T-helper 2 cell treated with Interferon-gamma antibody and Interleukin-4, amounts not matched to agents 5 μg/mL and 100 μg/mL, for 36 hours (primary cell): ENCODE results near the gene PRPS2.

ENCODE experiments used
- DNase-seq: peaks from one replicate; pipeline ENCODE4 v3.0.0; 2021; ENCODE audit warnings: low spot score
- H3K27ac Mint-ChIP-seq: one replicate; pipeline ENCODE4 v1.8.0; 2021; ENCODE audit warnings: mild to moderate bottlenecking, mixed read lengths
- H3K27me3 Mint-ChIP-seq: one replicate; pipeline ENCODE4 v1.8.0; 2021; ENCODE audit warnings: low read depth, mixed read lengths
- H3K36me3 Mint-ChIP-seq: one replicate; pipeline ENCODE4 v1.8.0; 2021; ENCODE audit warnings: low read depth, mixed read lengths
- H3K4me1 Mint-ChIP-seq: one replicate; pipeline ENCODE4 v1.8.0; 2021; ENCODE audit warnings: low read depth, mixed read lengths
- H3K4me3 Mint-ChIP-seq: one replicate; pipeline ENCODE4 v1.8.0; 2022; ENCODE audit warnings: mild to moderate bottlenecking, moderate library complexity, mixed read lengths
- H3K9me3 Mint-ChIP-seq: one replicate; pipeline ENCODE4 v1.8.0; 2021; ENCODE audit warnings: mixed read lengths

The PRPS2 gene

GRCh38 chrX:12791257-12792228, at the start of gene PRPS2:
Gene PRPS2 (plus strand): TSS chrX:12791412. CDS start chrX:12791498, 86 bp downstream.
- peak within 1 kb of the TSS; percentile 86 for H3K4me3 Mint-ChIP-seq
- peaks cover 6% of the 10 kb centered on the region for H3K27me3 Mint-ChIP-seq
- peak; percentile 55 for DNase-seq
- peaks cover 18% of the 10 kb centered on the region for H3K36me3 Mint-ChIP-seq
- H3K9me3 Mint-ChIP-seq, result no peaks in the 10 kb centered on the region
- peaks cover 22% of the 10 kb centered on the region for H3K4me1 Mint-ChIP-seq
- H3K27ac Mint-ChIP-seq, result peak within 1 kb of the TSS; percentile 79

- no peak for DNase-seq
- H3K4me1 Mint-ChIP-seq, result no peaks in the 10 kb centered on the region
- H3K4me3 Mint-ChIP-seq, result no peak overlapping the region
- no peaks in the 10 kb centered on the region for H3K9me3 Mint-ChIP-seq
- no peak overlapping the region for H3K27ac Mint-ChIP-seq
- no peaks in the 10 kb centered on the region for H3K27me3 Mint-ChIP-seq
- H3K36me3 Mint-ChIP-seq, result no peaks in the 10 kb centered on the region
Observed at GRCh38 chrX:12741416-12741815, 49.8 kb upstream of the PRPS2 start.

GRCh38 chrX:12747433-12747832, 43.8 kb upstream of the PRPS2 start:
- Mint-ChIP-seq H3K27me3 (no peaks in the 10 kb centered on the region), H3K4me1 (no peaks in the 10 kb centered on the region), H3K27ac (no peak overlapping the region), H3K36me3 (no peaks in the 10 kb centered on the region), H3K9me3 (no peaks in the 10 kb centered on the region), H3K4me3 (no peak overlapping the region)
- no peak for DNase-seq

GRCh38 chrX:12751887-12752286, 39.3 kb upstream of the PRPS2 start:
- no peaks in the 10 kb centered on the region for H3K36me3 Mint-ChIP-seq
- H3K27ac Mint-ChIP-seq, result no peak overlapping the region
- H3K4me1 Mint-ChIP-seq, result no peaks in the 10 kb centered on the region
- H3K9me3 Mint-ChIP-seq, result no peaks in the 10 kb centered on the region
- no peak for DNase-seq
- H3K4me3 Mint-ChIP-seq, result no peak overlapping the region
- H3K27me3 Mint-ChIP-seq, result no peaks in the 10 kb centered on the region

- Mint-ChIP-seq H3K27ac (no peak overlapping the region), H3K27me3 (no peaks in the 10 kb centered on the region), H3K9me3 (no peaks in the 10 kb centered on the region), H3K4me1 (no peaks in the 10 kb centered on the region), H3K36me3 (no peaks in the 10 kb centered on the region), H3K4me3 (no peak overlapping the region)
- DNase-seq, result no peak
Observed at GRCh38 chrX:12753366-12753765, 37.8 kb upstream of the PRPS2 start.

- H3K4me3 Mint-ChIP-seq, result no peak overlapping the region
- no peak for DNase-seq
- H3K36me3 Mint-ChIP-seq, result no peaks in the 10 kb centered on the region
- no peaks in the 10 kb centered on the region for H3K4me1 Mint-ChIP-seq
- H3K27me3 Mint-ChIP-seq, result no peaks in the 10 kb centered on the region
- H3K9me3 Mint-ChIP-seq, result no peaks in the 10 kb centered on the region
- no peak overlapping the region for H3K27ac Mint-ChIP-seq
Observed at GRCh38 chrX:12758291-12758690, 32.9 kb upstream of the PRPS2 start.

GRCh38 chrX:12767856-12768255, 23.4 kb upstream of the PRPS2 start:
- no peak overlapping the region for H3K4me3 Mint-ChIP-seq

GRCh38 chrX:12768491-12768890, 22.7 kb upstream of the PRPS2 start:
- Mint-ChIP-seq H3K4me3 (no peak overlapping the region), H3K9me3 (no peaks in the 10 kb centered on the region)
- DNase-seq, result no peak

More at GRCh38 chrX:12767856-12768255, 23.4 kb upstream of the PRPS2 start:
- Mint-ChIP-seq H3K9me3 (no peaks in the 10 kb centered on the region), H3K36me3 (no peaks in the 10 kb centered on the region), H3K27ac (no peak overlapping the region), H3K27me3 (peaks cover 21% of the 10 kb centered on the region), H3K4me1 (peaks cover 6% of the 10 kb centered on the region)
- no peak for DNase-seq

GRCh38 chrX:12770440-12770839, 20.8 kb upstream of the PRPS2 start:
- Mint-ChIP-seq H3K9me3 (no peaks in the 10 kb centered on the region), H3K36me3 (no peaks in the 10 kb centered on the region), H3K4me3 (no peak overlapping the region), H3K27me3 (peaks cover 23% of the 10 kb centered on the region), H3K4me1 (peaks cover 6% of the 10 kb centered on the region), H3K27ac (no peak overlapping the region)
- no peak for DNase-seq

More at GRCh38 chrX:12768491-12768890, 22.7 kb upstream of the PRPS2 start:
- Mint-ChIP-seq H3K27me3 (peaks cover 23% of the 10 kb centered on the region), H3K4me1 (peaks cover 6% of the 10 kb centered on the region), H3K36me3 (no peaks in the 10 kb centered on the region), H3K27ac (no peak overlapping the region)

- H3K36me3 Mint-ChIP-seq, result no peaks in the 10 kb centered on the region
- no peak overlapping the region for H3K27ac Mint-ChIP-seq
- H3K27me3 Mint-ChIP-seq, result peaks cover 27% of the 10 kb centered on the region
- peak; percentile 60 for DNase-seq
- peak overlapping the region; percentile 56 for H3K4me3 Mint-ChIP-seq
- peaks cover 6% of the 10 kb centered on the region for H3K4me1 Mint-ChIP-seq
- no peaks in the 10 kb centered on the region for H3K9me3 Mint-ChIP-seq
Observed at GRCh38 chrX:12771445-12772069, 19.7 kb upstream of the PRPS2 start.

- Mint-ChIP-seq H3K4me3 (no peak overlapping the region), H3K27me3 (peaks cover 8% of the 10 kb centered on the region), H3K9me3 (no peaks in the 10 kb centered on the region), H3K4me1 (no peaks in the 10 kb centered on the region), H3K36me3 (no peaks in the 10 kb centered on the region), H3K27ac (no peak overlapping the region)
- DNase-seq, result no peak
Observed at GRCh38 chrX:12777670-12778069, 13.5 kb upstream of the PRPS2 start.

- no peak overlapping the region for H3K27ac Mint-ChIP-seq
- no peaks in the 10 kb centered on the region for H3K9me3 Mint-ChIP-seq
- no peak for DNase-seq
- peaks cover 6% of the 10 kb centered on the region for H3K27me3 Mint-ChIP-seq
- no peaks in the 10 kb centered on the region for H3K4me1 Mint-ChIP-seq
- no peak overlapping the region for H3K4me3 Mint-ChIP-seq
- no peaks in the 10 kb centered on the region for H3K36me3 Mint-ChIP-seq
Observed at GRCh38 chrX:12779534-12779933, 11.7 kb upstream of the PRPS2 start.

- peaks cover 12% of the 10 kb centered on the region for H3K27me3 Mint-ChIP-seq
- no peak overlapping the region for H3K4me3 Mint-ChIP-seq
- no peak for DNase-seq
- no peaks in the 10 kb centered on the region for H3K9me3 Mint-ChIP-seq
- no peak overlapping the region for H3K27ac Mint-ChIP-seq
- peaks cover 17% of the 10 kb centered on the region for H3K4me1 Mint-ChIP-seq
- peaks cover 6% of the 10 kb centered on the region for H3K36me3 Mint-ChIP-seq
Observed at GRCh38 chrX:12788645-12789044, 2.6 kb upstream of the PRPS2 start.

GRCh38 chrX:12789976-12790375, 1.2 kb upstream of the PRPS2 start:
- no peak for DNase-seq
- peak overlapping the region; percentile 86 for H3K4me3 Mint-ChIP-seq
- no peaks in the 10 kb centered on the region for H3K9me3 Mint-ChIP-seq
- H3K27me3 Mint-ChIP-seq, result peaks cover 12% of the 10 kb centered on the region
- H3K4me1 Mint-ChIP-seq, result peaks cover 20% of the 10 kb centered on the region
- H3K27ac Mint-ChIP-seq, result no peak overlapping the region
- H3K36me3 Mint-ChIP-seq, result peaks cover 14% of the 10 kb centered on the region
